ENCODE results near the gene ZNF471.

Gene ZNF471

DNA sequence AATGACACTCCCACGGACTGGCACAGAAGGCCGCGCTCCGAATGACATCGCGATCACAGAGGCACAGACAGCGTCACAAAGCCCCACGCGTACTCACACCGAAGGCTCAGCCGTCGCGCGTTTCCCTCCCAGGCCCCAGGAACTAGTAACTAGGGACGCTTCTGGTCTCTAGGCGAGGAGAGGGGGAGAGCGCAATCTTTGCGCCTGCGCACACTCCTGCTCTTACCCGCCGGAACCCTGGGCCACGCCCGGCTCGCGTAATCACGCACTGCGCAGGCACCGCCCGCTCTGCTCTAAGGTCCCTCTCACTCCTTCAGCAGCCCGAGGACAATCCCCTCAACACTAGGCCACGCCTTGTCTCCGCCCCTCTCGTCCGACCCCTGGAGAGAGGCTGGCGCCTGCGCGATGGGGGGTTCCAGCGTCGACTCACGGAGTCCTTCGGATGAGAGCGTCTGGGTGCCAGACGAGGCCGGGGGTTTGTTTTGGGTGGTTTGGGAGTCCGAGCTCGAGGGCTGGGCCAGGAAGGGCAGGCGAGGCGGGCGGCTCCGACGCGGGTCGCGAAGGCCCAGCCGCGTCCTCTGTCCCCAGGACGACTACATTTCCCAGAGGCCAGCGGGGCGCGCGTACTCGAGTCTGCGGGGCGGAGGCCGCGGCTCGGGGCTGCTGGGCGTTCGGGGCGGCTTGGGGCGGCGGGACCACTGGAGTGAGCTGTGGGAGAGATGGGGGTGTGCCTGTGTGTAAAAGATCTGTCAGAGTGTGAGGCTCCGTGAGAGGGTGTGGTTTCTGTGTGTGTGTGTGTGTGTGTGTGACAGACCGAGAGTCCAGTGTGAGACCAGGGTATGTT, at the start of gene ZNF471:
Gene ZNF471 (plus strand): TSS at position 410 of the 844 bp plus-strand sequence. CDS start 3,717 bp downstream, outside the sequence.
- peak; percentile 90 for DNase-seq

DNA sequence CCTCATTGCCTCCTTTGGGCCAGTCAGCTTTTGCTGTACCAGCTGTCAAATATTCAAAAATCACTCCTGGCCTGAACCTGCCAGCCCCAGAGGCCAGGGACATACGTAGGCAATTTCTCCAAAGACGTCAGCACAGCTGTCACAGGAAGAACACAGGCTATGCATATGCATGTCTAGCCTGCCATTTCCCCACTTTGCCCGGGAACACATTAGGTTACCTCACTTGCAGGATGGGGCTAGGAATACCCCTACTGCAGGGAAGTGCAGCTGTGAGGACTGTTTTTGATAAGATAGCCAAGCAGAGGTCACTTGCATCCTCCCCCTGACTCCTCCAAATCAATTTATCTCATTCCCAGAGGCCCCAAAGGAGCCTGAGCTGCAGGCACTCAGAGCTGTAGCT, 33.3 kb upstream of the ZNF471 start:
- no peak for DNase-seq

DNA sequence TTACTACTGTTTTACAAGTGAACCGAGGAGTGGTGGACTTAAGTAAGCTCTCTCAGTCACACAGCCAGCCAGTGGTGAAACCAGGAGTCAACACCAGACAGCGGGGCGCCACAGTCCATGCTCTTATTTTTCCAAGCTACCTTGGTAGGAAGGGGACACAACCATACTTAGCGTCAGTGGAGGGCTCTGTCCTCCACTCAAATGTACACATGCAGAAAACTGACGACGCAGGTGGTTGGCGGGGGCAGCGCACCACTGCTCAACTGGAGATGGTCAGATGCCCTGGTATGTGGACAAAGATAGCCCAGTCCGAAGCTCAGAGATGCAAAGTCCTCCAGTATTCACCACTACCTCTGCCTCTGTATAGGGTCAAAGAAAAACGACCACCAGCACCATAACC, 31.6 kb upstream of the ZNF471 start:
- no peak for DNase-seq

DNA sequence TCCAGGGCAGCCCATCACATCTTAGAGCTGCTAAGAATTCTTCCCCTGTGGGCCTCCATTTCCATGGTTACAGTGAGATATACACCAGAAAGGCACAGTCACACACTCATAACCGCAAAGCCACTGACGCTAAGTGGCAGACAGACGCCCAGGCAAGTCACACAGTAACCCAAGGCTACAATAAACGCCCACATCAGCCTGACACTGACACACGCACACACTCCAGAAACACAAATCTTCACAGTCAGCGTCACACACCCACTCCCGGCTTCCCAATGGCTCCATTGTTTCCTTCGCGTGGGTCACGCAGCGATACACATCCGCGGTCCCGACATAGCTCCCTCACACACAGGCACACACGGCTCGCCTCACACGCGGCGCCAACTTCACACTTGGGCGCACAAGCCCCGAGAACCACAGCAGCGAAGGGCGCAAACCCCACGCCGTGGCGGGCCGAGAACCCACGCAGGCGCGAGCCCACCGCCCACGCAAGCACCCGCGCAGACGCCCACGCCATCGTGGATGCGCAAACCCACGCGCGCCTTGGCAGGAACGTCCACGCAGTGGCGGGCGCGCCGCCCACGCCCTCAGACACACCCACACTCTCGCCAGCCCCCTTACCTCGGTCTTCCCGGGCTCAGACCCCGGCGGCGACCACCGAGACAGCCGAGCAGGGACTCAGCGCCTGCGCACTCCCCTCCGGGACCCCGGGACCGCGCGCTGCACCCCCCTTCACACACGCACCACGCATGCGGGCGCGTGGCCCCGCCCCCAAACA, 30.8 kb upstream of the ZNF471 start, which contains the start of gene ZNF667:
Gene ZNF667 (minus strand): TSS at position 695 of the 778 bp plus-strand sequence. CDS start 14,975 bp downstream, outside the sequence.
- DNase-seq: no peak

DNA sequence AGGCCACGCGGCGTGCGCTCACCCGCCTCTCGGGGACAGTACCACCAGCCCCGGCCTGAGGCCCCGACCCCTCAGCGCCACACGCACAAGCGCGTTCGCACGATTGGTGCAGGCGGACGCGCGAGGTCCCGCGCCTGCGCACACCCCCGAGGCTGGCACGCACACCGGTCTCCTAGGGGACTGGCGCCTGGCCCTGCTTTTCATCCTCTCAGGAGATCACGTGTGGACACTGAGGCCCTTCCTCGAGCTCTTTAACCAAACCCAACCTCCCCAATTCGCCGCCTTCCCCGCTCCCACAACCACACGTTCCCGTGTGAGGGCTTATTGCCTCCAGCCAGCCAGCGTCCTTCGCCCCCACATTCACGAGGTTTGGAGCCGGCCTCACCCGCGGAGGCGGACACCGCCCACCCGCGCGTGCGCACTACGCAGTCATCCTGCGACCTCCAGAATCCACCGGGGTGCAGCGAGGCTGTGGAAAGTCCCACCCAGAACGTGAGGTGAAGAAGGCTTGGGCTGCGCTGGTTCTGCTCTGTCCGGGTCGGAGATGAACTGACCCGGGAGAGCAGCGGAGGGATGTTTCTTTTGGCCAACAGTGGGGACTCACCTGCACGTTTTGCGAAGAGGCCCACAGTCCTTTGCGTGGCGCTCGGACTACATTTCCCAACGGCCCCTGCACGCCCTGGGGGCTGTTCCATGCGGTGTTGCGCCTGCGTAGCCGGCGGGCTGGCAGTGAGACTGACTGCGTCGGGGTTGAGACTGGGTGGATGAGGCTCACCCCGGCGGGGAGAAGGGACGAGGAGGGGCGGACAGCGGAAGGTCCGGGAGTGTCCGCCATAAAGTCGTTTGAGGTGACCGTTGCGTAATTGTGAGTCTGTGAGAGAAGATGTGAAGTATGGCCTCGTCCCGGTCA, 30.0 kb upstream of the ZNF471 start:
- peak; percentile 64 for DNase-seq

DNA sequence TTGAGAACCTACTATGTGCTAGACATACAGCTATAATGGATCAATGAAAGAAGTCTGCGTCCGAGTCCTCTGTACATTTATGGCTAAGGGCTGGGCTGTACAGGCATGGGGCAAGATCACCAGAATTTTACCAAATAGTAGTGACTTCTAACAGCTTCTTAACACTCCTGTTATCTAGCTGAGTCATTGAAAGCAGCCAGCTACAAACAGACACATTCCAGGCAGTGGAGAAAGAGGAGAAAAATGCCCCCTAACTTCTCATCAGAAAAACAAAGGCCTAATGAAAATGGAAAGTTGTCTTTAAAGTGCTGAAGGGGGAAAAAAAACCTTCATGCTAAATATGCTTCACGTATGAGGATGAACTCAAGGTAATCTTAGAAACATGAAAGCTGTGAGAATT, 16.3 kb upstream of the ZNF471 start:
- no peak for DNase-seq

DNA sequence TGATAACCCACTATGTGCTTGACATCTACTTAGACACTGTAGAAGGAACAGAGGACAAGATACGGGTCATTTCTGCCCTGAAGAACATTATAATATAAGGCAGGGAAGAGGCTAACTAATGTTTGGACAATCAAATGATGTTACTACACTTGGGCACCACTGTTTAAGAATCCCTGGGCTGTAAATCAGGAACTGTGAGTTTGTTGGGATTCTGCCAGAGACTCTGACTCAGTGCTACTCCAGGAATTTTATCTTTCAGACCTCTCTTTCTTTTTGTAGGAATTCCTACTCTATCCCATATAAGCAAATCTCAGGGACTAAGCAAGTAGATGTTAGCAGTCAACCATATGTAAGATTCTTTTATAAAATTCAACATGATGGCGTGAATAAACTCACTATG, 3.1 kb upstream of the ZNF471 start:
- no peak for DNase-seq

DNA sequence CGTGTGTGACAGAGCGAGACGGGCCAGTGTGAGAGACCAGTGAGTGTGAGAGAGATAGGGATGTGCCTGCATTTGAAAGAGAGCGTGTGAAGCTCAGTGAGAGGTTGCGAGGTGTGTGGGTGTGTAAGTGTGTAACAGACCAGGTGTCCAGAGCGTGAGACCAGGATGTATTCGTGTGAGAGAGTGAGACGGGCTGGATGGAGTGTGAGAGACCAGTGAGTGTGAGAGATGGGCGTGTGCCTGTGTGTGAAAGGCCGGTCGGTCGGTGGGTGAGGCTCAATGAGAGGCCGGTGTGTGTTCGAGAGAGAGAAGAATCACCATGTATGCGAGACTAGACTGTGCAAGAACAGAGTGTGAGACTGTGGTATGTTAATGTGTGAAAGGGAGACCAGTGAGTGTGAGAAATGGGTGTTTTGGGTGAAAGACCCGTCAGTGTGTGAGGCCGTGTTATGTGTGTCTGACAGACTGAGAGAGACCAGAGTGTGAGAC, 679 bp downstream of the ZNF471 start:
- DNase-seq: no peak

DNA sequence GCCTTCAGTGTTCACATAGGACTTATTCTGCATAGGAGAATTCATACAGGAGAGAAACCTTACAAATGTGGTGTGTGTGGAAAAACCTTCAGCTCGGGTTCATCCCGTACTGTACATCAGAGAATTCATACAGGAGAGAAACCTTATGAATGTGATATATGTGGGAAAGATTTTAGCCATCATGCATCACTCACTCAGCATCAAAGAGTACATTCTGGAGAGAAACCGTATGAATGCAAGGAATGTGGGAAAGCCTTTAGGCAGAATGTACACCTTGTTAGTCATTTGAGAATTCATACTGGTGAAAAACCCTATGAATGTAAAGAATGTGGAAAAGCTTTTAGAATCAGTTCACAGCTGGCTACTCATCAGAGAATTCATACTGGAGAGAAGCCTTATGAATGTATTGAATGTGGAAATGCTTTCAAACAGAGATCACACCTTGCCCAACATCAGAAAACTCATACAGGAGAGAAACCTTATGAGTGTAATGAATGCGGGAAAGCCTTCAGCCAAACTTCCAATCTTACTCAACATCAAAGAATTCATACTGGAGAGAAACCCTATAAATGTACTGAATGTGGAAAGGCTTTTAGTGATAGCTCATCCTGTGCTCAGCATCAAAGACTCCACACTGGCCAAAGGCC, 17.7 kb downstream of the ZNF471 start:
- no peak for DNase-seq

DNA sequence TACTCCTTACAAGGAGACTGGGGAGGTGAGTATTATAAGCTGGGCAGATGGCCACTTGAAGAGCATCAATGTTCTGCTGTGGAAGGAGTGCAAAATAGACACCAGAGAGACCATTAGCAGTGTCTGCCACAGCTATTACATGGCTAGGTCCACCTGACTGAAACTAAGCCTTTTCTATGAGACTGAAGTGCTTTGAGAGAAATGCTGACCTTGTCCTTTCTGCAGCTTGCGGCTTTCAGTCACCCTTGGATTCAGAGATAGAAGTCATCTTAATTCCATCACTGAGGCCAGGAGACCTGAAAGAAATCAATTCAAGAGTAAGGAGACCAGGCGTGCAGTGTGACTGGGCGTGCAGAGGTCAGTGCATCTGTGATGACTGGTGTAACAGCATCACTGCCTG, 29.8 kb downstream of the ZNF471 start:
- no peak for DNase-seq

DNA sequence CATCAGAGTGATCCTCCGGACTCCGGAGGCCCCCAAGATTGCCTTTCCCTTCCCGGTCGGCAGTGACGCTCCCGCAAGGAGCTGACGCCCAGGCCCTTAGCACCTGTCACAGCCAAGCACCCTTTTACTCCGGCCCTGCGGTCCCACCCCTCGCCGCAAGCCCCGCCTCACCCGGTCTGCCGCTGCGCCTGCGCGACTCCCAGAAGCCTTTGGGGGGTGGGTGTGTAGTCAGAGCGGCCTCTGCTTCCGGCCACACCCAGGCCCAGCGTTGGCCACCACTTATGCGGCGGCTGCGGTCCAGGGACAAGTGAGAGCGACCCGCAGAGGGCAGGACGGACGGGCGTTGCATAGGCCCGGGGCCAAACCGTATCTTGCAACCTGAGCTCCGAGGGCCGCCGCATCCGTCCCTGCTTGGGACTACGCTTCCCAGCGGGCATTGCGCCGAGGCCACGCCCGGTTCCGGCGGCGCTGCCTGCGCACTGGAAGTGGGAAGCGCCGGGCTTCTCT, 30.7 kb downstream of the ZNF471 start:
- peak; percentile 92 for DNase-seq

DNA sequence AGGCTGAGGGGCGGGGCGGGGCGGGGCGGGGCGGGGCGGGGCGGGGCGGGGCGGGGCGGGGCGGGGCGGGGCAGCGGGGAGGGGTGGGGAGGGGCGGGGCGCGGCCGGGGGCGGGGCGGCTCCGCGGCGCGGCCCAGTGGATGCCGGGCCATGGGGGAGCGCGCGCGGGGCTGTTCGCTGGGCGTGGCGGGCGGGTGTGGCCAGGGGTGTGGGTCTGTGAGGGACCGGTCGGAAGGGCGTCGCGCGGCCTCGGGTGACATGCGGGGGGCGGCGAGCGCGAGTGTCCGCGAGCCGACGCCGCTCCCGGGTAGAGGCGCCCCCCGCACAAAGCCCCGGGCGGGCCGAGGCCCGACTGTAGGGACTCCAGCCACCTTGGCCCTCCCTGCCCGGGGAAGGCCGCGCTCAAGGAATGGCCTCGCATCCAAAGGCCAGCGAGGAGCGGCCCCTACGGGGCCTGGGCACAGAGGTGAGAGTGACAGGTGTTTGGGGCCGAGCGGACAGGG, 31.2 kb downstream of the ZNF471 start, which contains the start of gene ZFP28:
Gene ZFP28 (plus strand): TSS at position 188 of the 503 bp plus-strand sequence. CDS start 71 bp downstream, at position 259.
- DNase-seq: no peak

DNA sequence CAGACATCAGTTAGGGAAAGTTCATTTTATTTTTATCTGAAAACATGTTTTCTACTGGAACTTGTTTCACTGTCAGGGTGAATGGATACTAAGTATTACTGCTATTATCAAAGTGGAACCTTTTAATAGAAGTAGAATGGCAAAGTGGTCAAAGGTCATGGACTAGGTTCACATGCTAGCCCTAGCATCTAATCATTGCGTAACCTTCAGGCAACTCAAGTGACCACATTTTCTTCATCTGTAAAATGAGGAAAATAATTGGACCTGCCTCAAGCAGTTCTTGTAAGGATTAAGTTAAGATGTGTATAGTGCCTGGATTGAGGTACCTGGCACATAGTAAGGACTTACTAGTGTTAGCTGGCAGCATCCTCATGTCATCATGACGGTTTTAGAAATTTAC, 36.1 kb downstream of the ZNF471 start:
- DNase-seq: no peak

DNA sequence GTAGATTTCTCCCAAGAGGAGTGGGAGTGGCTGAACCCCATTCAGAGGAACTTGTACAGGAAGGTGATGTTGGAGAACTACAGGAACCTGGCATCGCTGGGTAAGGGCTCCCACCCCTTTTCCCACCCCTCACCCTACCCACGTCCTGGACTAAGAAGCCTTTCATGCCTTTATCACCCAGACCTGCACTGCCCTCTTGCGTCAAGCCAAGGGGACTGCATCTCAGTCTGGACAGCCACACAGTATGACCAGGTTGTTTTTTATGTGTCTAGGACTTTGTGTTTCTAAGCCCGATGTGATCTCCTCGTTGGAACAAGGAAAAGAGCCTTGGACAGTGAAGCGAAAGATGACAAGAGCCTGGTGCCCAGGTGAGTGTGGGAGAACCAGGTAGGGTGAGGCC, 39.9 kb downstream of the ZNF471 start:
- DNase-seq: no peak

DNA sequence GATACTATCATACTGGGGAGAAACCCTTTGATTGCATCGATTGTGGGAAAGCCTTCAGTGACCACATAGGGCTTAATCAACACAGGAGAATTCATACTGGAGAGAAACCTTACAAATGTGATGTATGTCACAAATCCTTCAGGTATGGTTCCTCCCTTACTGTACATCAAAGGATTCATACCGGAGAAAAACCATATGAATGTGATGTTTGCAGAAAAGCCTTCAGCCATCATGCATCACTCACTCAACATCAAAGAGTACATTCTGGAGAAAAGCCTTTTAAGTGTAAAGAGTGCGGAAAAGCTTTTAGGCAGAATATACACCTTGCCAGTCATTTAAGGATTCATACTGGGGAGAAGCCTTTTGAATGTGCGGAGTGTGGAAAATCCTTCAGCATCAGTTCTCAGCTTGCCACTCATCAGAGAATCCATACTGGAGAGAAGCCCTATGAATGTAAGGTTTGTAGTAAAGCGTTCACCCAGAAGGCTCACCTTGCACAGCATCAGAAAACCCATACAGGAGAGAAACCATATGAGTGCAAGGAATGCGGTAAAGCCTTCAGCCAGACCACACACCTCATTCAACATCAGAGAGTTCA, 46.7 kb downstream of the ZNF471 start:
- no peak for DNase-seq

DNA sequence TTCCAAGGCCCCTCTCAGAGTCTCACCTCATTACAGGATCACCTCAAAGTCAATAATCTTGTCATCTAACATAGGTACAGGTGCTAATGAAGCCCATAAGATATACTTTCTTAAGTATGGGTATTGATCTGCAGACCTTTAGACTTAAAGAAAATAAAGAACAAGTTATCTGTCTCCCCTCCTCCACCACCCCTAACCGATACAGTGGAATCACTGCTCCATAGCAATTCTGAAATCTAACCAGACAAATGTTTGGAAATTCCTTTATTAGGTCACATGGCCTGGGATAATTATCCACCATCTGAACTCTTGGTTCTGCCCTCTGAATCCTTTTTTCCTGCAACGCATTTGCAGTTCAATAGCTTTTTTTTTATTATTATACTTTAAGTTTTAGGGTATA, 55.1 kb downstream of the ZNF471 start:
- DNase-seq: no peak

DNA sequence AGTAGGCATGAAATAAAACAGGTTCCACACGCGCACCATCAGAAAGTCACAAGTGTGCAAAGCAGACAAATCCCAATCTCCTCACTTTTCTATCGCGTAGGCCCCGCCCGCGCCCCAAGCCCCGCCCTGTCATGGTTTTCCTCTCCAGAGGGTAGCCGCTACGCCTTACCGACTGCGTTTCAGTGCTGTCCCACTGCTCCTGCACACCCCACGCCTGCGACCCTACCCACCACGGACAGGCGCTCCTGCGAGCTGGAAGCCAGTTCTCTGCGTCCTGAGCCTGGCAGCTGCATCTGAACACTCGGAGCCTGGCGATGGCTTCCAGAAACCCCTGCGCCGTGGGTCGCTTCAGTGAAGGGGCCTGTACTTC, 59.2 kb downstream of the ZNF471 start:
- DNase-seq: peak; percentile 53

DNA sequence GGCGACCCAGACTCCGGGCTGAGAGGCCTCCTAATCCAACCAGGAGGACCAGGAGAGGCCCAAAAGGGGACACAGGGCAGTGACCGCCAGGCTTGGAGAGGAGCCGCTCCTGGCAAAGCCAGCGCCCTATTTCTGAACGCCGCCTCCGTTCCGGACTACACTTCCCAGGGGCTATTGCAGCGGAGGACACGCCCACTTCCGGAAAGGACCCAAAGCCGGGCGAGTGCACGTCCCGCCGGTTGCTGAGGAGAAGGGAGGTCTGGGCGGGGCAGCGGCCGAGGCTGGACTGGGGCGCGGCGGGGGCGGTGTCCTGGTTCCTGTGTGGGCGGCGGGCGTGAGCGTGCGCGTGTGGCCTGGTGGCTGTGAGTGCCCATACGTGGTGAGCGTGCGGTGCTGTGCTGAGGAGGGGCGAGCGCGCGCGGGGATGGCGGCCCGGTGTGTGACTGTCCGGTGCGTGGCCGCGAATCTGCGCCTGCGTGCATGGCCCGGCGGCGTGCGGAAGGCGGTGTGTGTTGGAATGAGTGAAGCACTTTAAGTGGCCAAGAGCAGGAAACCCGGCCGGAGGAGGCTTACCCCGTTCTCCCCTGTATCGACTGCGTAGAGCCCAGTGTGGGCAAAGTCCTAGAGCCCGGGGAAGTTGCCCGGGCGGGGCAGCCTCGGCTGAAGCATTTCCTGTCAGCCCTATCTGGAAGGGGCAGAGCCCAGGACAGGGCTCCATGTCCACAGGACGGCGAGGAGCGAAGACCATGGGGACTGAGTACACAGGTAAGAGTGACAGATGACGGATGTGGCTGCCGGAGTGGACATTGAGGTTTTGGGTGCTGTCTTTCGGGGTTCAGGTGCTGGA, 59.8 kb downstream of the ZNF471 start, which contains the start of gene ZNF470:
Gene ZNF470 (plus strand): TSS at position 195 of the 847 bp plus-strand sequence. CDS start 2,844 bp downstream, outside the sequence.
- peak; percentile 91 for DNase-seq

DNA sequence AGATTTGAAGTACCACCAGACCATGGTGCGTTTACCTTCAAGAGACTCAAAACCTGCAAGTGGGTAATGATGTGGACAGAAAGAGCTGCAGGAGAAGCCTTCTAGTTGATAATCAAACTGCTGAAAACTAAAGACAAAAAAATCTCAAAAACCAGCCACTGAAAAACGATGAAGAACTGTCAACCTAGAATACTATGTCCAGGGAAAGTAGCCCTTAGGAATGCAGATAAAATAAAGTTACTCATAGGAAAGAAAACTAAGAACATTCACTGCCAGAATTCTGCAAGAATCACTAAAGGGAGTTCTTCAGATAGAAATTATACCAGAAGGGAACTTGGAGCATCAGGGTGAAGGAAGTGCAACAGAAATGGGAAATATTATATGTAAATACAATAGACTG, 64.9 kb downstream of the ZNF471 start:
- DNase-seq: no peak

DNA sequence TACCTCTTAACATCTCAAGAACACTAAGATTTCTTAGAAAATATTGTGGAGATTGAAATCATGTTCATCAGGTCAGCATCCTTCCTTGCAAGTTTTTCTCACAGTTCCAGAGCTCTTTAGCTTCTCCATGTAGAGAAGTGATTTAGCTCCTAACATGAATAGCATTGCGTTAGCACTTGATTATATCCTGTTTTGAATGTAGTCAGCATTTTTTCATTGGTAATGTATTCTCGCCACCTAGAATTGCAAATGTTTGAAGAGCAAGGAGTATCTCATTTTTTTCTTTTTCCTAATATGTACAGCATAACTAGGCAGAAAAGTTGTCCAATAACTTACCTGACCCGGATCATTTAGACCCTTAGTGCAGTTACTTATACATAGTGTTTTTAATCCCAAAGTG, 66.3 kb downstream of the ZNF471 start:
- no peak for DNase-seq

Measured in CD4-positive, alpha-beta T cell treated with Interleukin-6 for 4 hours (primary cell).